NOMO-1 treated with DMSO at 0.1 percent for 48 hours (cell line): ENCODE results near the gene KIRREL3.

Source experiments
- DNase-seq: peaks from one replicate; lab custom pipeline; 2025; ENCODE audit not compliant: unreplicated experiment; lab: John Stamatoyannopoulos, UW

KIRREL3 gene

DNA sequence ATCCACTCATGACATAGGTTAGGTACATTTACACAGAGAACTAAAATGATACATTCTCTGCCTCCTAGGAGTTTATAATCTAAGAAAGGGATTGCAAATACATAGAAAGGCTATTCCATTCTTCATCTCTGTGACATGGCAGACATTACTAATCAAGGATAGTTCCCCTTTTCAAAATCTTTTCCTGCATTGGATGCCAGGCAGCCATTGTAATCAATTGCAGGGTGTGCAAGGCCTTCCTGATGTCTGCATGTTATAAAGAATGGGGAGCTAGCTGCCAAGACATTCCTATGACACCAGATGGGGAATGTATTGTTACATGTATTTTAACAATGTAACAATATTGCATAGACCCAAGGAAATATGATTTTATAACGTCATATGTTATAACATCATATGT, 82.0 kb downstream of the KIRREL3 start:
- peak; percentile 16 for DNase-seq

DNA sequence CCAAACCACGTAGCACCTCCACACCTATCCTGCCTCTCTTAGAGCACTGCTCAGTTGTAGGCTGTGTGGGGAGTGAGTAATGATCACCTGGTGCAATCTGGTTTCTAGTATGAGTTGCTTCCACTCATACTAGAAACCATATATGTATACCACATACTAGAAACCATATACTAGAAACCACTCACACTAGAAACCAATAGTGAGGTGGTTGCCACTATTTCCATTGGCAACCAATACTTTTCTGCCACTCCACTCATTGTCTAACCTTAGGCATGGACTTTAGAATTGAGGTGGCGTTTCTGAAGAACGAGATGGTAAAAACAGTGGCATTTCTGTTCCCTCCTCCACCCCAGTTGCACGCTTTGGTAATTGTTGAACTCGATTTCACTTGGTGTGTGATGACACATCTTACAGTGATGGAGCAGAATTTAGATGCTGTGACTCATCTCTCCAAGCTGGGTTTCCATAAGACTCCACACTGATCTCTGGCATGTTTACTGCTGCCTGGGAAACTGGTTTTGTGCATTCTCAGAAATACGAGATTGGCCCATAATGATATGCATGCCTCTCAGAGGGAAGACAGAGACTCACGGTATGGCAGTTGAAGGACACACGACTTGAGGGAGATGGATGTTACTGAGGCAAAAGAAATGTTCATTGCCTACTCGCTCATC, 82.9 kb downstream of the KIRREL3 start:
- DNase-seq = peak; percentile 47

DNA sequence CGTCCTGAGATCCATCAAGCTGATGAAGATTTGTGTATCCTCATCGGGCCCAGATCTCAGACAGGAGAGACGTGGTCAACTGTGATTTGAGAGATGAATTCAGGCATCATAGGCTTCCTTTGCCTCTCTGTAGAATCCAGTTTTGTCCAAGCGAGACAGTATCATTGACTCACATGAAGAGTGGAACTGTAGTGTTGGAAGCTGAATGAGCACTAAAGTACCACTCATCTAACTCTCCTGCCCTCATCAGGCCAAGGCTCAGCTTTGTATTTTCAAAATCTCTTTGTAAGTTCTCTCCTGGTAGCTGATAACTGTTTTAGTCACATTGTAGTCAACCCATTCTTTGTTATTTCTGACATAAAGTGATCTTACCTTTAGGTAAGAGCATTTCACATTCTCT, 85.1 kb downstream of the KIRREL3 start:
- DNase-seq = no peak

DNA sequence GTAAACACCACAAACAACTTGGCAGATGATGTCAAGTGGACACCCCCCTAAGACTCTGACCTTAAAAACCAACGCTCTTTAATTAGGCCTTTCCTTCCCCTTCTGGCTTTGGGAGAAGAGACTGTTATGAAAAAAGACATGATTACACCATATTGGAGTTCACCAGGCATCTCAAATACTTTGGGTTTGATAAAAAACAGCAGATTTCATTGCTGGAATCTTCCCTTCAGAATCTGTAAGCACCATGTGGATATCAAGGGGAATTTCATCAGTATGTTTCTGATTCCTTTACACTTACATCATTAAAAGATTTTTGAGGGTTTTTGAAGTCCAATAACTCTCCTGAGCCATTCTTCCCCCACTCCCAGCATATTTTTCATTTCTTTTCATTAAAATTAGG, 85.6 kb downstream of the KIRREL3 start:
- DNase-seq = no peak

DNA sequence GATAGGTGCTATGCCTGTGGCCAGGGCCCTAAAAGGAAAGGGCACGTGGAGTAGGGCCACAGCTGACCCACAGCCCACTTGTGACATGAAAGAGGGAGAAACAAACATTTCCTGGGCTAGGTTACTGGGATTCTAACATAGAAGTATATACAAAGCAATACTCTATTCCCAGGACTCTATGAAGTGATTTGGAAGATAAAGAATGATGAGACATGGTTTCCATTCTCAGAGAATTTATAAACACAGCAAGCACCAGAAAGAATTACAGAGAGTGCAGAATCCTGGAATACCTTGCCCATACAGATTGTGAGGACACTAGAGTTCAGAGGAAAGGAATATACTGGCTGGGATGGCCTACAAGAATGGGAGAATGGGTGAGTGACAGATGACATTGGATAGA, 86.4 kb downstream of the KIRREL3 start:
- DNase-seq = no peak

DNA sequence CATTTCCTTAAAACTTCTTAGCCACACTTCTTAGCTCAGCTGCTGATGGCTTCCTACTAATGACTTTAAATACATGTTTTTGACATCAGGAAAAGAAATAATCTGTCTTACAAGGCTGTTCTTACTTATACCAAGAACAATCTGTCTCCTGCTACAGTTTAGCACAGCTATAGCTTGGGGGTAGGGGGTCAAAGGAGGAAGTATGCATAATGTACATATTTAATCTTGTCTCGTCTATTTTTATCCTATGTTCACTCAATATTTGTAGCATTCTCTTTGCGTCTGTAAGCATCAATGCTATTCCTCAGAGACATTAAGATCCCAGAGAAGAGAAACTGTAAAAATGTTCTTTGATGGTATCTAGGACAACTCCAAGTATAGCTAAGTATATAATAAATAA, 96.0 kb downstream of the KIRREL3 start:
- DNase-seq = no peak

DNA sequence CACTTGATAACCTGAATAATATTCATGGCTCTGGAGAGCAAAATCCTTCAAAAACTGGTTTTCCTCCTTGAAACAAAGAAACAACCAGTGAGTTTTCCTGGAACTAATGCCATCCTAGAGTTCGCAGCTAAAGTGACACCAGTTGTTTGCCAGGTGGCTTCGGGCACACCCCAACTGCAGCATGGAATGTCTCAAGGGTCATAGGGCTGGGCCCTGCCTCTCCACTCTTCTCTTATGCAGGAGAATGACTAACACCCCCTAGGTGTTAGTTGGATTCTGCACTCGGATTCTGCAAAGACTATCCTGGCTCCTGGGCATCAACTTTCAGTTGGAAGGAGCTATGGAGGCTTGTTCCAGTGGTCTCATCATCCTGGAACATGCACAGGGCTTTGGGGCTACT, 98.8 kb downstream of the KIRREL3 start:
- no peak for DNase-seq

DNA sequence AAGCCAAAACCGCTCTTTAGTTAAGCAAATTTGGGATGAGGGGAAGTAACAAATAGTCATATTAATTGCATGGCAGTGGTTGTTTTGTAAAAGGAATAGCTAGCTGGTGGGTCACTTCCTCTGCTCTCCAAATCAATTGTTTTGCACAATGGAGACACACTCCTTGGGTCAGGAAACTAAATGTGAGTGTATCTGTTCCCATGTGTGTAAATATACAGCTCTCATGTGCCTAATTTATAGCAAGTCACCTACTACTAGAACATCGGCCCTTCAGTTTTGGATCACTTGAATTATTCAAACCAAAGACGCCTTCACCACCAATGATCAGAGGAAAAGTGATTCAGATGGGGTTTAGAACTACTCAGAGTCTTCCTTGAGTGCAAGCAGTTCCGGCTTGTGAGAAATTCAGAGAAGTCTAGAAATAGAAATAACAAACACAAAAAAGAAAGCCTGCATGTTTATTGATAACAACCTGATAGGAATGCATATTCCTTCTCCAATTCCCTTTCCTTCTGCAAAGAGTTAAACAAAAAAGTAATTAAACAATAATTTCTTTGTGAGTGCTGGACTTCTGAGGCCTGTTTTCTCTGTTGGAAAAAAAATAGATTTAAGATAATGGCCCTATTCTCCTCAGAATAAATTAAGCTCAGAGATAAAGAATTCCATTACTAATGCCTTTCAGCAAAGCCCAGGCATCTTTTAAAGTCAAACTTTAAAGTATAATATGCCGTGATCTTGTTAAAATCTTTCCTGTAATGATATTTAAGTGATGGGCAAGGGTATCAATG, 100.4 kb downstream of the KIRREL3 start:
- no peak for DNase-seq

DNA sequence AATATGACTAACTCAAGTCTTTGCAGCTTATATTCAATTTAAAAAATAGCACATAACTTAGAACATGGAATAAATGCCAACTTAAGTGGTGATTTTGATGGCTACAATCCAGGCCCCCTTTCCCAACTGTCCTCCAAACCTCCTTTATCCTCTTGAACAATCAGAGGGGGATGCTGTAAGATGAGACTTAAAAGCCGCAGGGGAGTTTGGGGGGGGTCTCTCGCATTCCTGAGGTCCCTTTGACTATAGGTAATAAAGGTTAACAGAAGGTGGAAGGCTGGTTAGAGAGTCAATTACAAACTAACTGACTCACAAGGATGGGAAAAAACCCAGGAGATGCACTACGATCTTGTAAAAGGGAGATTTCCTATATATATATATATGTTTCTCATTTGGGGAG, 101.8 kb downstream of the KIRREL3 start:
- DNase-seq = no peak

DNA sequence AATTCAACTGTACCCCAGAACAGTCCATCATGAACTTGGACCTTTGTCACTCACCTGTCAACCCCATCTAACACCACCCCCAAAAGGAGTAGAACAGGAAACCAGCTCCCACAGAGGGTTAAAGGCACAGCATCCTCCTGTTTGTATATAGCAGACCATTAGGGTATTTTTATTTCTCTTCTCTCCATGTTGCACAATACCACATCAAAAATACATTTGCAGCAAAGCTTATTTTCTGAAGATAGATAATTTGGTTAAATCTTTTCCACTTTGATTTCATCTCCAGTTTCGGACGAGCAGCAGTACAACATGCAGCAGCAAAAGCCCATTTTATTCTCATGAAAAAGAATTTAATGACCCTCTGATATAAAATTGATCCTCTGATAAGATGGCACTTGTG, 103.1 kb downstream of the KIRREL3 start:
- DNase-seq = no peak

DNA sequence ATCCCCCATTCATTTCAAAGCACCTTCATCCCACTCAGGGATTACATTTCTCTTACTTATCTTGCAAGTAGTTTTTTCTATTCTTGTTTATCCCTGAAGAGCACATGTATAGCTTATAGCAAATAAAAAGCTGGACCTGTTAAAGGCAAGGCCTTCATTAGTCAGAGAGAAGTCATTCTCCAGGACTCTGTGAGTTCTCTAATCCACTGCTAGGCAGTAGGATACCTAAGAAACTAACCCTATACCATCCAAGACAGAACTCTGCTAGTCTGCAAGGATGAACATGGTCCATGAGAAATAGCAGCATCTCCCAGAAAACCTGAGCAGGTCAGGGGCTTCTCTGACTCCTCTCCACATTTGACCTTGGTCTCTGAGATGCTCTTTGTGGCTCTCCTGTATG, 104.5 kb downstream of the KIRREL3 start:
- no peak for DNase-seq

DNA sequence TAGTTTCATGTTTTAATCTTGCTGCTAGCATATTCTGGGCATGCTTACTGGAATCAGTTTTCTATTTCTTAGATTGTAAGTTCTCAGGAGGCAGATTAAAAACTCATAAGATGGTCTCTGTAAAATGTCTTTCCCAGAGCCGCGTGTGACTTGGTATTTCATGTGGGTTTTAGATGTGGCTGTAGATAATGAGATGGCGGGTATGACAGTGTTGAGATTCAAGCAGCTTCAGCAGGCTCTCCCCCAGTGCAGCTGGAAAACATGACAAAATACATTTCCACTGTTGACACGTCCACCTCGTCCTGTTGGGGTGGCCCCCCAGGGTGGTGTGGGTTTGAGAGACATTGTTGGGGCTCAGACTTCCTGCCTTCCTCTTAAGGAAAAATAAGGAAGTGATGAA, 106.8 kb downstream of the KIRREL3 start:
- no peak for DNase-seq

DNA sequence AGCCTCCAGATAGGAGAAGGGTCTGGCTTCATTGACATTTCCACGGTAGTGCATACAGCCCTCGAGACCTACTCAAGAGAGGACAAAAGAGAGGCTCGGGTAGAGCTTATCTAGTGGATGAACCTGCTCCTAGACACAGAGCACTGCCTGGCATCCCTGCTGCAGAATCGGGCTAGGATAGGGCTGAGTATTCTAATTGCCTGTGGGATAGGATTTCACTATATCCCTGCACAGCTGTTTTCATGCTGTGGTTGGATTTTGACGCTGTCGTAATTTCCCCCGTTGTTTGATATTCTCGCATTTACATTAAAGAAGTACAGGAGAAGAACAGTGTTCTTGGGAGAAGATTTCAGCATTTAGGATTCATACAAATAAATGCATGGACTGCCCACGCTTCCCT, 107.8 kb downstream of the KIRREL3 start:
- DNase-seq = no peak

DNA sequence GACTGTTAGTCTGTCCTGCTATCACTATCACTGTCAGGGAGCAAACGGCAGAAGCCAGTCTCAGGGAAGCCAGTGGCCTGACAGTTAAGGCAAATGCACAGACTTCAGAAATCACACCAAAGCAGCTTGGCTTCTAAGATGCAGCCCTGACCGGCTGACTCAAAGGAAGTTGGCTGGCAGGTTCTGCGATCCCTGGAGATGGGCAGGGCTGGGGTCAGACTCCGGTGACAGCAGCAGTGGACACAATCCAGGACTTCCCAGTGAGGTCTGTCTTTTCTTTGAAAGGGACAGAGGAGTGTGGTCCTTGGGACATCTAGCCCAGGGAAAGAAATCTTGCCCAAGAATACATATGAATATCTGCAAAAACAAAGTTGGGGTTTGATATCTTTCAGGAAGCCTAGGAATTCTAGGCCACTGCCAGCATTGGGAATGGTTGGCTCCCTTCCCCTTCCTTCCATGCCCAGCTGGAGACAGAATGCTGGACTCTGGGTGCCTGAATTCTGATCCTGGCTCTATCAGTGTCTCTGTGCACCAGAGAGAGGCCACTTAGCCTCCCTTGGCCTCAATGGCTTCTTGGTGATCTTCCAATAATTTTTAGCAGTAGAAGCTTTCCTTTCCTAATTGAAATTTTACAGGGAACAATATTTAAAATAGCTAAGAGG, 108.9 kb downstream of the KIRREL3 start:
- no peak for DNase-seq

DNA sequence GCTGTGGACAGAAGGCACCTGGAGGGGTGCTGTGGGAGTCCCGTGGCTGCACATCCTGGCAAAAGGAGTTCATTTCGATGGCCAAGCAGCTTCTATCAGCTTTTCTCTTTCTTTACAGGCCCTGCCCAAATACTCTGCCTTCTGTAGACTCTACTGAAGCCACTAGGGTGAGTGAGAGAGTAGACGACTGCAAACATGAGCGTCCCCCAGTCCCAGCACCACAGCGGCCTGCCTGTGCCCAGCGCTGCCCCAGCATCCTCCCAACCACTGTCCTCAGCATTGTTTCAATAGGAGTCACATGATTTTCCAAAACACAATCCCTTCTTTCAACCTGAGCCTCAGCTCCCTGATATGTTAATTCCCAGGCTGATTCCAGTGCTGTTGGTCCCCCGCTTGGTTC, 110.0 kb downstream of the KIRREL3 start:
- no peak for DNase-seq

DNA sequence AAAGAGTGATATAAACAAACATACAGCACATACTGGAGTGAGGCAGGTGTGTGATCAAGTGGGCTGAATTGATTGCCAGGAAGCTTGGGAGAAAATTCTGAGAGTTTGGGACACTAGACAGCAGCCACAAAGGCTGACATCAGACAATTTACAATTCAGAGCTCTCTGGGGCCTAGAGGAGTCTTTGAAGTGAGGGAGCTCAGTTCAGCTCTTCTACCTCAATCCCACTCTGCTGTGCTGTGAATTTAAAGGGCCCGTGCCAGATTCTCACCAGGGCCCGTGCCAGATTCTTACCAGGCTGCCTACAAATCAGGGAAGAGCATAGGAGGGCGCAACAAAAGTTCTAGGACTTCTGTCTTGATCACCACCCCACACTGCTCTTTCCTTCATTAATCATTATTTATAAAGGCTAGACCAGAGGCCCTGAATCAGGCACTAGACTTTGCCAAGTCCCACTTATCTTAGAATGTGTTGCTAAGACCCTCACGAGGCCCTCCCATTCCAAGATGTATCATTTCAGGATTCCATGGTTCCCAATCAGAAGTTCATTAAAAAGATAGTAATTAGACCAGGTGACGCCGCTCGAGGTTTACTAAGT, 112.4 kb downstream of the KIRREL3 start:
- no peak for DNase-seq

DNA sequence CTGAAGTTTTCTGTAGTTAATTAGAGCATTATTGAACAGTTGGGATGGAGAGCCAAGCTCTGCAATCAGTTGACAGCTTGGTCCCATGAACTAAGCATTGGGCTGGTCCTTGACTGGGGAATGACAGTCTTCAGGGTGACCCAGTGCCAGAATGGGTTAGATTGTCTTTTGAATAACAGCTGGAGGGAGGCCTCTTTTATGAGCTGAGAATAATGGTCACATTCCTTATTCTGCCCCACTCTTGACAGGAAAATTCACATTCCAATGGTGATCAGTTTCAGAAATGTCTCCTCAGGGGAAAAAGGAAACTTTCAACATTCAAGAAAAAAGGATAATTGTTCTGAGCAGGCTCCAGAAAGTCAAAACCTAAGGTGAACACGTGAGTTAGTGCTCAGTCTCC, 113.9 kb downstream of the KIRREL3 start:
- DNase-seq = no peak

DNA sequence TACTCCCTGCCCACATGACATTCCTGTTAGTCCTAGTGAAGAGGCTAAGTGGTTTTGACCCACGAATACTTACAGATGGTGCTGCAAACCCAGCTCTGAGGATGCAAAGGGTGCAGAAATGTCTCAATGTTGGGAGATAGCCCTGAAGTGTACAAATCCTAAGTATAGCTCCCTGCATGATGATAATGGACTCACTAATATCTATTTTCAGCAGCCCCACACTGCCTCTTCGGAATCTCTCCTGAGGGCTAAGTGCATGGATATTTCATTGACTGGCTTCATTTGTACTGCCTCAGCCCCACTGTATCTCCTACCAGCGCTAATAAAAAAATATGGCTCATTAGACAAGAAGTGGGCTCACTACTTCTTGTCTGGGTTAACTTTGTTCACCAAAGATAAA, 114.5 kb downstream of the KIRREL3 start:
- DNase-seq = no peak

DNA sequence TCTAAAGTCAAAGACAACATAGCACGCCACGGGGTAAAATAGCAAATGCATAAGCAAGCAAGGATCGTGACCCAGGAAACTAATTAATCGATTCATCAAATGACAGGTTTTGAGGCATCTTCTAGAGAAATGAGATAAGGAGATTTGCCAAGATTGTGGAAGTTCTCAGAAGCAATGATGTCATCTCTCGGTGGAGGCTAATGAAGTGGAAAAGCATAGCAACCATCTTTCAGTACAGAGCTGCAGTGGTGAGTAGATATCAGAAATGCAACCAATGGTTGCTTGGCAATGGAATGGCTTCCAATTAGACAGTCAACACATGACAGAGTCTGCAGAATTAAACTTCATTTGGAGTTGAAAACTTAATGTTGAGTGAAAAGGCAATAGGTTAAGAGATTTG, 116.0 kb downstream of the KIRREL3 start:
- DNase-seq = no peak

DNA sequence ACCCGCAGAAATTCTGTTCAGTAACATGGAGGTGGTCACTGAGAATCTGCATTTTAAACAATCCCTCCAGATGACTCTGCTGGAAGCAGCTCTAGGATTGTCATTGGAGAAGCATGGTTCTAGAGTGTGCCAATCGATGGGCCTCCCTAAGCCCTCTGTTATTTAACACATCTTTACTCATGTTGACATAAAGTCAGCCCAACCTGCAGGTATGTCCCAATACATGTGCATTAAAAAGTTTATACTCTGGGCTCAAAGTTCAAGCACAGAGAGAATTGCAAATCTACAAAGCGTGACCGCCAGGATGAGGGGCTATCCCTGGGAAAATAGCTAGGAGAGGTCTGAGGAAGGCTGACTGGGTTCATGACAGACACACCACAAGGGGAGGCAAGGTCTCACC, 116.4 kb downstream of the KIRREL3 start:
- DNase-seq = no peak

DNA sequence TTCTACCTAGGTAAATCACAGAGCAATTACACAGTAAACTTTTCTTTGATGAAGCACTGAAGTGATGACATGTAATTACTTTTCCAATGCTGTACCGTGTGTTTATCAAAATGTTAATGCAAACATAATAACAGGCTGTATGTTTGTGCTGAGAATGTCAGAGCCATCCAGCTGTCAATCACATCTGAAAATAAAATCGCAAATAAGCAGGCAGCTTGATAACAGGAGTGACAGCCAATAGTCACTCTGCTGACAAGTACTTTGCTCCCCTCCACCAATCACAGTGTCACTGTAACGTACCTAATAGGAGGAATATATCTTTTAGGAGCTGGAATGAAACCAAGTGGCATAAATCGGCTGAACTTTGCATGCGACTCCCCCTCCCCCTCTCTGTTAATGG, 119.7 kb downstream of the KIRREL3 start:
- no peak for DNase-seq

DNA sequence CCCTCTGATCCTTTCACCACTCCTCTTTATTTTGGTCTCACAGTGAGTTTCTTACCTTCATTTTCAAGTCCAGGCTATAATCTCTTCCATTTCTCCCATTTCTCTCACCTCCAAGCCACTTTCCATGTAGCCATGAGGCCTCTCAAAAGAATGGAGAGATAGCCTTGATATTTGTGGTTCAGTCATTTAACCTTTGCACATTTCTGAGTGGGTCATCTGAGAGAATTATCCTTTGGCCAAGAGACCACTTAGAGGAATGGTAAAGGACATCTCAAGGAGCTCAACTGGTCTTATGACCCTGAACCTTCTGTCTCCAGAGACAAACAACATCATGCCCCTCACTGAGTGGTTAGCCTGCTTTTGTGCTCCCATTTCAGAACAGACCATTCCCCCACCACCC, 121.1 kb downstream of the KIRREL3 start:
- no peak for DNase-seq
